GM18502 (cell line): ENCODE measurements around the gene NFATC1.
"Not testable (repeated sequence)": the region's sequence is repeated elsewhere in the genome, so short reads cannot be mapped to it uniquely, and the experiment has no call there.

Source experiments
- ATAC-seq: cut with Tn5 transposase; IDR thresholded peaks from one replicate; pipeline ENCODE4 v1.9.1; 2021; ENCODE audit warnings: mild to moderate bottlenecking; ENCODE audit not compliant: unreplicated experiment, poor library complexity

NFATC1 gene

DNA sequence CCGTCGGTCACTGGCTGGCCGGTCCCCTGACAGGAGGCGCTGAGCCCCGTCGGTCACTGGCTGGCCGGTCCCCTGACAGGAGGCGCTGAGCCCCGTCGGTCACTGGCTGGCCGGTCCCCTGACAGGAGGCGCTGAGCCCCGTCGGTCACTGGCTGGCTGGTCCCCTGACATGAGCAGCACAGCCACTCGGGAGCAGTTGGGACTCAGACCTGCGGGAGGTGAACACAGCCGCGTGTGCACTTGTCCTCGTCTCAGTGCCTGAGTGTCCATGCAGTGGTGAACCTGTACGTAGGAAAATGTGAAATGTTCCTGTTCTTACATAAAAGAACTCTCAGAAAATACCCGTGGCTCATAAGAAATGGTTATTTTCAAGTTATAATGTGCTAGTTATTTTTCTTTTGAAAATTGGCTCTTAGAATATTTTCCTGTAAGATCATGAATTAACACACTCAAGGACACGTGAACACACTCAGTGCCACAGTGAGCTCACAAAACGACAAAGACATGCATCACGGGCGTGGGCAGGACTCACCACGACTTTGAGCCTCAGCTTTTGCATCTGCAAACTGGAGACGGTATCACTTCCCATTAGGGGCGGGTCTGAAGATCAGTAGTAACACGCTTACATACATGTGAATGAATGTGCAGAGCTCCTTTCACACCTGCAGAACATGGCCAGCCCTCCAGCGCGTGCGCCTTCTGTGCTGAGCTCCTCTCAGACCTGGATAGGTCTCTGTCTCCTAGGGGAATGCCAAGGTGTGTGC is 21.1 kb upstream of the NFATC1 start:
- peak; percentile 88 for ATAC-seq

DNA sequence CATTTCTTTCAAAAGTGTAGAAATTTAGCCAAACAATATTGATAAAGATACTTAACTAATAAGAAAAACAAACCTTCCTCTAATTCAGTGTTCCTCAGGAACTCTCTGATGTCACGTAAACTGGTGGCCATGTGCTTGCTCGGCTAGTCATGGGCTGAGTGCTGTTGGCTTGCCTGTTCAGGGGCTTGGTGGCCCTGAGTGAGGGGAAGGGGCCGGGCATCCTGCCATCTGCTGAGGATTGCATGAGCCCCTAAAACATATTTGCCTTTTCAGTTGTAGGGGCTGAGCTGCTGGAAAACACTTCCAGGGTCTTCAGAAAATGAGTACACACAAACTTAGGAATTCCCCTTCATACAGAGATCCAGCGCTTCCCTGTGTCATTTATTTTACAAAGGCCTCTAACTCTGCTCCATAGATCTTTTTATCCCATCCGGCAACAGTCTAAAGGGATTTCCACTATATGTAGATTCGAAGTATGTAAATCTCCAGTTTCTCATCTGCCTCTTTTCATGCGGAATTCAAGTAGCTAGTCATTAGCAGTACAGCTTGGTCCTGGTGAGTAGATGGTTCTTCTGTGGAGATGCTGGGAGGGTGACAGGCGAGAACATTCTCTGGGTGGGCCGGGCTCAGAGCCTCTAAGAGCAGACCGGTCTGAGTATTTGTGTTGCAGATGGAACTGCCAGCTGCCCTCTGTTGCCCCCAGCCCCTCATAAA is 20.1 kb upstream of the NFATC1 start:
- no peak for ATAC-seq

DNA sequence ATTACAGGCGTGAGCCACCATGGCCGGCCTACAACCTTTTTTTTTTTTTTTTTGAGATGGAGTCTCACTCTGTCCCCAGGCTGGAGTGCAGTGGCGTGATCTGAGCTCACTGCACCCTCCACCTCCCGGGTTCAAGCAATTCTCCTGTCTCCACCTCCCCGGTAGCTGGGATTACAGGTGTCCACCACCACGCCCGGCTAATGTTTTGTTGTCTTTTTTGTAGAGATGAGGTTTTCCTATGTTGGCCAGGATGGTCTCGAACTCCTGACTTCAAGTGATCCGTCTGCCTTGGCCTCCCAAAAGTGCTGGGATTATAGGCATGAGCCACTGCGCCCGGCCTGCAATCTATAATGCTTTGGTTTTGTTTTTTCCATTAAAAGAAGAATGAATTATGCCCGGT is 19.1 kb upstream of the NFATC1 start:
- ATAC-seq = not testable (repeated sequence)

DNA sequence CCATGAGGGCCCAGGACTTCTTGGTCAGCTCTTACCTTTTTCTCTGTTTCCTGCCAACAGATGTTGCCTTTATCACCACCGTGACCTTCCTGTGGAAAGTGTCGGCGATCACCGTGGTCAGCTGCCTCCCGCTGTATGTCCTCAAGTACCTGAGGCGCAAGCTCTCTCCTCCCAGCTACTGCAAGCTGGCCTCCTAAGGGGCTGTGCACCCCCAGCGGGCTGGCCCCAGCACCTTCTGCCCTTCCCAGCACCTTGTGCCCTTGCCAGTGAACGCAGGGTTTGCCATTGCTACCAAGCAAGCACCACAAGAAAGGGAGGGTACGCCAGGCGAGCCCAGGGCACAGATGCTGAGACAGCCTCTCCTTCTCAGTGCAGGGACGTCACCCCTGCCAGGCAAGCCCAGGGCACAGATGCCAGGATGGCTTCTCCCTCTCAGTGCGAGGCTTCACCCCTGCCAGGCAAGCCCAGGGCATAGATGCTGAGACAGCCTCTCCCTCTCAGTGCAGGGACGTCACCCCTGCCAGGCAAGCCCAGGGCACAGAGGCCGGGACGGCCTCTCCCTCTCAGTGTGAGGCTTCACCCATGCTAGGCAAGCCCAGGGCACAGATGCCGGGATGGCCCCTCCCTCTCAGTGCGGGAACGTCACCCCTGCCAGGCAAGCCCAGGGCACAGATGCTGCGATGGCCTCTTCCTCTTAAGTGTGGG is 18.4 kb upstream of the NFATC1 start:
- ATAC-seq = no peak

DNA sequence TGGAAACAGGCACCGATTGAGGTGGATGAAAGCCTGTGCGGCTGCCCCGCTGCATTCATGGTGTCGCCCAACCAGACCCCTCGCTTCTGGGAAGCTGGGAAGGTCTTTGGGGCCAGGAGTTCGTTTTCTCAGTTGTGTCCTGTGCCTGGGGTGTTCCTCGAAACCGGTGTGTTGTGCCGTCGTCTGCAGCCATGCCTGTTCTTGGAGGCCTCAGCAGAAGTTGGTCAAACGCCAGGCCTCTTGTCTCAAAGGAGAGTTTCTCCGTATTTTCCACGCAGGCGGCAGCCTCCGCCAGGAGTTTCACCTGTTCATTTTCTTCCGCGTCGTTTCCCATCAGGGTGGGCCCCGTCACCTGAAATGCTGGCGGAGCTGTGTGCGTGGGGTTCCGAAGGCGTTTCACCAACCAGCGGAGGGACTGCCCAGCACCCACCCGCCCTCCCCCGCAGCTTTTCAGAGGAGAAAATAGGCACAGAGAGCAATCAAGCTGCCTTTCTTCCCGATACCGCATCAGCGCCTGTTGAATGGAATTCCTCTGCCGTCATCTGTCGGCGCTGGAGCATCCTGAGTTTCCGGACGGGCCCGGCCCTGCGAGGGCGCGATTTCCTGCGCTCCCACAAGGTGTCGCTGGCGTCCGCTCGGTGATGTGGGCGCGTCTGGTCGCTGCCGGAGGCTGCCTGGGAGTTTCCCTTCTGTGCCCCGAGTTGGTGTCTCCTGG is 17.0 kb upstream of the NFATC1 start:
- ATAC-seq = peak; percentile 69

DNA sequence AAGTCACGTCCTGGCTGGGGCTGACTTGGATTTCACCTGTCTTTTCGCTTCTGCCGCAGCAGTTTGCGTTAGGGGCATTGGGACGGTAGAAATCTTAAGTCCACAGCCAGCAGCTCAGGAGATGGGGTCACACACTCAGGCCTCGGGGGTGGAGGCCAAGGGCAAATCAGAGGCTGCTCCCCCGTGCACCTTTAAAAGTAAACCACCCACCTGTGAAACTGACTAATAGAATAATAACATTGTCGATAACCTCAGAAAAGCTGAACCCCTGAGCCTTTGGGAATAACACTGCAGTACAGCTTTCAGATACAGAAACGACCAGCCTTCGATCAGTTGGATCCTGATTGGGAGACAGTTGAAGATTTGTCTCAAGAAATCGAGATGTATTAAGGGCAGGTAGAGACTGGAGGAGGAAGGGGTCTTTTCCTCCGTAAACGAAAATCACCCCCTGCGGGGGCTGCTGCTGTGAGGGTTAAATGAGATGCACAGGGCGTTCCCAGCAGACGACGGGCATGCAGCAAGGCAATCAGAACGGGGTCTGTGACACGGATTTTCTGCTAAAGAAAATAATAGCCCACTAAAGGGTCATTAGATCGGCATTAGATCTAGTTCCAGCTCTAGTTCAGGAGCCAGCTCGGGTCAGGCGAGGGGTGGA is 16.4 kb upstream of the NFATC1 start:
- peak; percentile 1 for ATAC-seq

DNA sequence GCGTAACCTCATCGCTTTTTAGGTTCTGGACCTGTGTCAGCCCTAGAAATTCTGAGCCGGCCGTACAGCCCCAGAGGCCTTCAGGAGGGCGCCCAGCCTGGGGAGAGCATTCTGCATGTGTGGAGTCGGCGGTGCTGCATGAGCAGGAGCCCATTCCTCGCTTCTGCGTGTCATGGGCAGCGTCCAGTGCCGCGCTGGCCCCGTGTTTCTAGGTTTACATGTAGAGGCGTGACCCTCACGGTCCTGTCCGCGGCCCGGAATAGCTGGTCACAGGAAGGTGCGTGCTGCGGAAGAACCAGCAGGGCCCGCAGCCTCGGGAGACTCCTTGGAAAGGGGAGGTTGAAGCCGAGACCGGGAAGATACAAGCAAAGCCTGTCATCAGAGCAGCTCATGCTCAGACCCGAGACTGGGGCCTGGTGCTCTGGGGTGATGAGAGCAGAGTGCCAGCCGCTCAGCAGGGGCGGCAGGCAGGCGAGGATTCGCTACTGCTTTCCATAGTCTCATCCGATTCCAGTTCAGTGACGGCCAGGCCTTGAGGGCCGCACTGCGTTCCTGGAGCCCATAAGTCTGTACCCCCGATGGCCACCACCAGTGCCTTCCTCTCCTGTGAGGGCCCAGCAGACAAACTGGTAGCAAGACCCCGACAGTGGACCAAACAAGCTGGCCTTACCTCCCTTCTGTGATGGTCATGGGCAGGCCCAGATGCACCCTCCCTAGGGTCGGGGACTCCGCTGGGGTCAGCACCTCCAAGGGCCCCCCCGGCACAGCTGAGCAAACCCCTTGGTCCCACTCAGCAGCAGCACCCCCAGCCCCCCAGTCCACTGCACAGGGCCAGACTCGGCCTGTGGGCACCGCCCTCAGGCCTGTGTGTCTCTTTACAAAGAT is 15.6 kb upstream of the NFATC1 start:
- no peak for ATAC-seq

DNA sequence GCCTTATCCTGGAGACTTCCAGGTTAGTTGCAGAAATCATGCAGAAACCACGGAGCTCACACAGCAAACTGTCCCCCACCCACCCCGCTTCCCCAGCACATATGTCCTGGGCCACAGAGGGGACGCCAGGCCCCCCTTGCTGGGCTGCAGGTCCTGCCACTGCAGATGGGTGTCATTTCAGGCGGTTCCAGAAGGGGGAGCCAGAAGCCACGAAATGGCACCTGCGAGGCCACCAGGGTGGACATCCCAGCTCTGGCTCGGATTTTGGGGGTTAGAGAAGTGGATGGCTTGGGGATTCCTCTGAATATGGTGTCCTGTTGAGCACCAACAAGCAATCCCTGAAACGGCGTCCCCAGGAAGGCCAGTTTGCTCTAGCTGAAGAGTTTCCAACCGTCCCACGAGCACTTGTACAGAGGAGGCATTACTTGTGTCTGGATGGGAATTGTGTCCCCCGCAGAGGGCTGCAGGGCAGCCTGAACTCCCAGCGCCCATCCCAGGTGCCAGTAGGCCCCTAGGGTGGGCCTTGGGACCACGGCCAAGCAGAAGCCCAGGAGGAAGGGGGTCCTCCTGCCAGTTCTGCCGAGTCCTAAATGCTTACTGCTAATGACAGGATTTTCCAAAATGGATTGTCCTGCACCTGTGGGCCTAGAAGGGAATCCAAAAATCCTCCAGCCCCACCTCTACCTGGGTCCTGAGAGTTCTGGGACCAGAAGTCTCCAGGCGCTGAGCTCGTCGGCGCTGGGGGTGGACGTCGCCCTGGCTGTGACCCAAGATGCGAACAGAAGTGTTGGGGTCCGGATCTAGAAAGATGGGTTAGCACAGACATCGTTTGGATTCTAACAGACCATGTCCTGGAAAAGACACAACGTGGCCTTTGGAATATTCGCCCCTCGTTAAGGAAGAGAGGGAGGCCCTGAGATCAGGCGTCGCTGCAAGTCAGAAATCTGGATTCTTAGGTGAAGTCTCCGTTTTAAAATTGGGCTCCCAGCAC is 14.6 kb upstream of the NFATC1 start:
- no peak for ATAC-seq

DNA sequence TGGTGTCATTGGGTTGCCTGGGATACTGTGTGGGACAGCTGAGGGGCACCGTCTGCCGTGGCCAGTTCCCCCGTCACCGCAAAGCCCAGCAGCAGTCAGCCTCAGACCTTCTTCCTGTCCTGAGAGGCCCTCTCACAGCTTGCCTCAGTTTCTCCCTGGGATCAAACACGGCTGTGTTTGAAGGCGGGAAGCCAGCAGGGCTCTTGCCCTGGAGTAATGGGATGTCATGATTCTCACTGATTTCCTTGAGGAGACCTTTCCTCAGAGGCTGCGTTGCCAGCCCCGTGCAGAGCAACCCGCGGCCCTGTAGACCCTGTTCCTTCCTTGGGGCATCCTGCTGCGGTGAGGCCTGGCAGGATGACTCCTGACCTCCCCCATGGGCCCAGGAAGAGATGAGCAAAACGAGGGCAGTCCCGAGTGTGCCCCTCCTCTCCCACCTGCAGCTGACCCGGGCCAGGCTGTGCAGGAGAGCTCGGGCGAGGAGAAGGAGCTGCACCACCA is 13.9 kb upstream of the NFATC1 start:
- no peak for ATAC-seq

DNA sequence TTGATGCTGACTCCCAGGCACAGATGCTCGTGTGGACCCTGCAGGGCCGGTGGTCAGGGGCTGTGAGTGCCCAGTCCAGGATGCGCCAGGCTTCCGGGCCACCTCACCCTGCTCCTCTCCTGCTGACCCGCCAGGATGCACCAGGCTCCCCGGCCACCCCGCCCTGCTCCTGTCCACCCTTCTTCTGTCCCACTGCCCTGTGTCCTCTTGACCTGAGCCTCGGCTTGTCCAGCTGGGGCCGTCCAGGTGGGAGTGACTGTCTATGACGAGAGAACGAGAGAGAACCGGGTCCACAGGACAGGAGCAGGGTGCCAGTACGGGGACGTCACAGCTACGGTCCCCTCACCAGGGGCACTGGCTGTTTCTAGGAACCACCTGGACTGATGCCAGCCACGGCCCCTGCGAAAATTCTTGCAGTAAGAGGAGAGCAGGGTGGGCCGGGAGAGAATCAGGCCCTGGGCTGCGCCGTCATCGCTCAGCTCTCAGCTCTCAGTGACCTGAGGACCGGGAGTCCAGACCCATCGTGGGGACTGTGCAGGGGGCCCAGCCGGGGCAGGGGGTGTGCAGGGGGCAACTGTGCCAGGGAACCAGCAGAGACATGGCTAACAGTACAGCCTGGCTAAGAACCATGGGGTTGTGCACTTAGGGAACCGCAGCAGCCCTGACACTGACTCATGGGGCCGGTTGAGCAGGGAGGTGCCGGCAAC is 12.9 kb upstream of the NFATC1 start:
- ATAC-seq = no peak

DNA sequence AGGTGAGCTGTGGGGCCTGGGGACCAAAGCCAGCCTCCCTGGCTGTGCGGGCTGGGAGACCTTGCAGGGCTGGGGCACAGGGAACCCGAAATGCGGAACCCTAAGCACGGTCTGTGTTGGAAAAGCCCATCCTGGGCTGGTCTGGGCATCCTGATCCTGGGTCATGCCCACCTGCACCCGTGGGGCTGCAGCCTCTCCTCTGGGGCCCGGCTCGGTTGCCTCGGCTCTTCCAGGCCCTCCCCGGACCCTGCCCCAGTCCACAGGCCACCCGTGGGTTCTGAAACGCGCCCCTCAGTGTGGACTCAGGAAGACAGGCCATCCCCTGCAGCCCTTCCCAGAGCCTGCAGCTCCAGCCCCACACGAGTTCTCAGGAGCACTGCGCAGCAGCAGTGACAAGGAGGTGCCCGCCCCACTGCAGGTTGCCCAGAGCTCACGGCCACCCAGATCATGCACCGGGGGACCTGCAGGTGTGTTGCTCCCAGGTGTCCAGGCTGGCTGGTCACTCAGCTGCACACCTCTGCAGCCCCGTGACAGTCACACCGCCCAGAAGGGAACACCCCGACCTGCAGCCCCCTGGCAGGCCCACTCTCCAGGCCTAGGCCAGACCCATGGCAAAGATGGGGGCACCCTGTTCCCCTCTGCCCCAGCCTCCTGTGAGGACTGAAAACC is 12.2 kb upstream of the NFATC1 start:
- ATAC-seq = no peak

DNA sequence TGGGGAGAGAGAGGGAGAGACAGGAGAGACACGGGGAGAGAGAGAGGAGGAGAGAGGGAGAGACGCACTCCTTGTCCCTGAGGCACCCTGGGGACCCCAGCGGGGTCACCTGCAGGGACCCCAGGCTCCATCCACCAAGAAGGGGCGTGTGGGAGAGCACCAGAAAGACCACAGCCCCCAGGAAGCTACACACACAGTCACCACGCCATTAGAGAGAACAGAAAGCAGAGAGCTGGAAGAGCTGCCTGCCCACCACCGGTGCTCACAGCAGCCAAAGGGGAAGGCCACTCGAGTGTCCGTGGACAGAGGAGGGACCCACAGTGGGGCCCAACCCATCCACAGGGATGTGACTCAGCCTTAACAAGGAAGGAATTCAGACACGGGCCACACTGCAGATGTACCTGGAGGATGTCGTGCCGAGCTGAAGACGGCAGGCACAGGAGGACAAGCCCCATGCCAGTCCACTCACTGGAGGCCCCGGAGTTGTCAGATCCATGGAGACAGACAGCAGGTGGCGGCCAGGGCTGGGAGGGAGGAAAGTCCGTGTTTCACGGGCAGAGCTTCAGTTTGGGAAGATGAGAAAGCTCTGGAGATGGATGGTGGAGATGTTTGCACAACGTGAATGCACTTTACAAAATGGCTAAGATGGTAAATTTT is 11.5 kb upstream of the NFATC1 start:
- no peak for ATAC-seq

DNA sequence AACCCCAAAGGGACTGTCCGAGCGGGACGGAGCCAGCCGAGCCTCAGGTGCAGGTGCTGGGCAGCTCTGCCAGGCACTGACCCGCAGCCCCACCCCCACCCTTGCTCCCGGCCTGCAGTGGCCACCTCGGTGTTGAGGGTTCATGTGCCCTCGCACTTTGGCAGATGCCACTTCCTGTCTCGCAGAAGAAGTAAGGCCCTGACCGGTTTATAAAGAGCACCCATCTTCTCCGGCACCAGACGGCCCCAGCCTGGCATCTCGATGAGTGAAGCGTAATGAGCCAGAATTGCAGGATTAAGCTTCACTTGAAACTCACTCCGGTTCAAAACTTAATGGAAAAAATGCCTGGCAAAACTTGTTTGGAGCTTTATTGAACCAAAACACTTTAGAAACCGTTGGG is 10.9 kb upstream of the NFATC1 start:
- no peak for ATAC-seq

DNA sequence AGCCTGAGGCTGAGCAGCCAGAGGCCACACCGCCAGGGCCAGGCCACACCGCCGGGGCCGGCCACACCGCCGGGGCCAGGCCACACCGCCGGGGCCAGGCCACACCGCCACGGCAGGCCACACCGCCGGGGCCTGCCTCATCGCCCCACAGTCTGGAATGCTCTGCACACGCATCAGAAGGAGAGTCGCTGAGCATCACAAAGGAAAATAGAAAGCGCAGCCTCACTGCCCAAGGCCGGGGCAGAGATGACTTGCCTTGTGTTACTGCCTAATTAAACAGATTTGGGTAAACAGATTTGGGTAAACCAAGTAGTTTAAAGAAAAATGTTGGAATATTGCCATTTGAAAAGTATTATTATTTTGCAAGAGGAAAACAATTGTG is 10.4 kb upstream of the NFATC1 start:
- ATAC-seq = no peak

DNA sequence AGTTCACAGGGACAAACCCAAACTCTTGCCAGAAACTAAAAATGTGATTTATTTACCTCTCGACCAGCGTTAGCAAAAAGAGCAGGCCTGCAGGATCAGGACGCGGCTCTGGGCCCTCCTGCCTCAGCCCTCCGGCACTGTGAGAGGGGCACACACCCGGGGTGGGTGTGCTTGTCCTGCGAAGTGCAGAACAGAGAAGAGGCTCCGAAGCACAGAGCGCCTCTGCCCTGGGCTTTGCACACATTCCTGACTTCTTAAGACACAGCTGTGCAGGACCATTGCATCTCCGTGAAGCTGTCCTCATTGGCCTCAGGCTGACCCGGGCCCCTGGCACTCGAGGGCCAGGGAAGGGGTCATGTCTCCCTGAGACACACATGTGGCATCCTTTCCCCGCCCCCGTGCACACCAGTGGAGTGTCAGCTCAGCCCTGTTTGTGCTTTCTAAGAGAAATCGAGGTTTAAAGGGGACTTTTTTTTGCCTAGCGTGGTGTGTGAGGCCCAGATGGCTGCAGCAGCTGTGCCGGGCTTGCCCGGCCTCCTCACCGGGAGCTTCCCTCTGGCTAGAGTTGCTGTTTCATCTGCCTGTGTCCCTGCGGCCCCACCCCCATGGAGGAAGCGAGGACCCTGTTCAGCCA is 9.9 kb upstream of the NFATC1 start:
- ATAC-seq = no peak

DNA sequence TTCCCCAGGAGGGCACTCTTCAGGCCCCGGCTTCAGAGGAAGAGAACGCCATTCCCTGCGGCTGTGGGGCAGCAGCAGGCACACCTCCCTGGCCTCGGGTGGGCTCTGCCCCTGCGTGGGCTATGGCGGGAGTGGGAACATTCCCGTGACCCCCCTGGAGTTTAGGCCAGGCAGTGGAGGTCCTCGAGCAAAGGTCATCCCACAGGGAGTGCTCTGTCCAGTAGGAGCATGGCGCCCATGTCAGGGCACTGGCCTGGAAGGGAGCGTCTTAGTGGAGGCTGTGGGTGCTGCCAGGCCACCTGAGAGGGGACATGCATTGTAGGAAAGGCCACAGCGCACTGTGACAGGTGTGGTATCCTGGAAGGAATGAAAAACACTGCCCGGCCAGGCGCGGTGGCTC is 9.2 kb upstream of the NFATC1 start:
- no peak for ATAC-seq
